Epithelial cell of proximal tubule (primary cell): ENCODE data around the gene IMPDH2. TPM values are rescaled to one million over a fixed set of nuclear protein-coding genes. Genes with fewer than 3 reads are reported as not detected.

Experiments used
- DNase-seq: peaks from one replicate; pipeline ENCODE4 v3.0.0-alpha.2; 2011; ENCODE audit warnings: low read depth
- H3K4me3 ChIP-seq: 2 replicates; pipeline ENCODE4 v1.5.1; 2011; ENCODE audit warnings: low read depth, mild to moderate bottlenecking, low read length
- CTCF ChIP-seq: conservative IDR thresholded peaks from 2 replicates; pipeline ENCODE4 v1.5.1; 2012; ENCODE audit warnings: low read depth, mild to moderate bottlenecking, low read length
- total RNA-seq: library from RNA; depleted of rRNA; stranded (reverse); fragments of >200 nt; gene quantifications from 2 replicates; pipeline ENCODE4 v1.2.3, GENCODE V29; 2015

The IMPDH2 gene
- total RNA-seq, 1 donor from 2014 or later: 253 TPM

DNA sequence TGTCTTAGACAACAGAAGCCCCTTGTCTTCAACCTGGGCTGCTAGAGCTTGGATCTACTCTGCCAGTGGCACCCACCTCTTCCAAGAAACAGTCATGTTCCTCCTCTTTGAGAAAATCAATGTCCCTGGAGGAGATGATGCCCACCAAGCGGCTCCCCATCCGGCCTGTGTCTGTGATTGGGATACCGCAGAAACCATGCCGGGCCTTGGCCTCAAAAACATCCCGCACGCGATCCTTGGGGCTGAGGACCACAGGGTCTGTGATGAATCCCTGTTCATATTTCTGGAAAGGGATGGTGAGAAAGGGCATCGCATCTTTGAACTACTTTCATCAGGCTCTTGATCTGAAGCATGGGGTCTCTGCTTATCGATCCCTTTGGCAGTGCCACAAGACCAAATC lies 1.6 kb downstream of the IMPDH2 start:
- no peak overlapping the region for H3K4me3 ChIP-seq

GRCh38 chr3:49026536-49026935 lies 2.7 kb downstream of the IMPDH2 start:
- TF ChIP-seq CTCF: no peak
- DNase-seq: no peak
- no peak overlapping the region for H3K4me3 ChIP-seq

More for the DNA sequence above, 1.6 kb downstream of the IMPDH2 start:
- no peak for DNase-seq
- no peak for TF ChIP-seq CTCF

GRCh38 chr3:49025793-49026520 lies 3.2 kb downstream of the IMPDH2 start:
- no peak overlapping the region for H3K4me3 ChIP-seq
- no peak for TF ChIP-seq CTCF
- no peak for DNase-seq

DNA sequence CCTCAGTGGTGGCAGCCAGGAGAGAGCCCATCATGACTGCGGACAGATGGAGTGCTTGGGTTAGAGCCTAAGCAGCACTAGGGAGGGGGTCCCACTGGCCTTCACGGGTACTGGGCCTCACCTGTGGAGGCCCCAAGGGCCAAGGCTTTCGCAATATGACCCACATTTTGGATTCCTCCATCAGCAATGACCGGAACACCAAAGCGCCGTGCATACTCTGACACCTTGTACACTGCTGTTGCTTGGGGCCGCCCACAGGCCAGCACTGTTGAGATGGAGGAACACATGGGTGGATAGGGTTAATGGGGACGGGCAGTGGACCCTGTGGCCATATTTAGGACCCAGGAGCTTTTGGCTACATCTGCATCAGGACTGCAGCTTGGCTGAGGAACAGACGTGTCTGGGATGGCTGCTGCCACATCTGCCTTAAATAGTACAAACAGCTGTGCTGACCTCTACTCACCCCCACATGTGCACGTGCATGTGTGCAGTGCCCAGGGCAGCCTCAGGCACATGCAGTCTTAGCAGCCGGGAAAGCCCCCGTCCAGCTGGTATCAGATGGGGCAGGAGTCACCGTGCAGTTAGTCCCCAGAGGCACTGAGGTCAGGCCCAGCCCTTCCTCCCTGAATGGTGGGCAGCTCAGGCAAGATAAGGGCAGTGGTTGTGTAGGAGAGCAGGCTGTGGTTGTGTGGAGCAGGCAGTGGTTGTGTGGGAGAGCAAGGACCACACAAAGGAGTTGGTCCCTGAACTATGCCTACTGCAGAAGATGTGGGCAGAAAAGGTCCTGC lies 4.0 kb downstream of the IMPDH2 start:
- DNase-seq: no peak
- TF ChIP-seq CTCF: no peak
- H3K4me3 ChIP-seq: no peak overlapping the region

DNA sequence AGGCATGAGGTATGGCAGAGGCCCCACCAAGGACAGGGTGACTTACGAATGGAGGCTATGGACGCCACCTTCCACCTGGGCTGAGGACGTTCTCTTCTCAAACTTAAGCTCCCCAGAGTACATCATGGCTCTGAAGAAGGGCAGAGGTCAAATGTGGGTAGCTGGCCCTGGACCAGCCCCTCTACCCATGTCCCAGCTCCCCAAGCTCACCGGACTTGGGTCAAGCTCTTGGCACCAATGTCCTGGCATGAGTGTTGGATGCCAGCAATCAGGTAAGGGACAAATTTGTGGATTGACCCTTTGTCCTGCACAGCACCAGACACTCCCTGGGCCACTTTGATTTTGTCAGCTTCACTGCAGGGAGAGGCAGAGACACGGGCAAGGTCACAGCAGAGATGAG lies 4.7 kb downstream of the IMPDH2 start:
- no peak overlapping the region for H3K4me3 ChIP-seq
- TF ChIP-seq CTCF: no peak
- no peak for DNase-seq

DNA sequence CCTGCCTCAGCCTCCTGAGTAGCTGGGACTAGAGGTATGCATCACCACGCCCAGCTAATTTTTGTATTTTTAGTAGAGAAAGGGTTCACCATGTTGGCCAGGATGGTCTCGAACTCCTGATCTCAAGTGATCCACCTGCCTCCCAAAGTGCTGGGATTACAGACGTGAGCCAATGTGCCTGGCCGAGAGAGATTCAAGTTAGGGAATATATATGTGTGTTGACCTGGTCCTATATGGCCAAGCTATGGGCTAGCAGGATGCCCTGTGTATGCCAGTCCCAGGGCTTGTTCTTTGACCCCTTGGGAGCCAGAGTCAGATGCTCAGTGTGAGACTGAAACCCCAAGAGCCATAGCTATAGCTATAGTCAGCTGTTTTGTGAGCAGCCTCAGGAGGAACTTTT lies 5.4 kb downstream of the IMPDH2 start:
- no peak overlapping the region for H3K4me3 ChIP-seq
- DNase-seq: no peak

More for the DNA sequence above, 5.4 kb downstream of the IMPDH2 start:
- TF ChIP-seq CTCF: no peak
